ENCODE measurements around the gene ACSF2.

GRCh38 chr17:50478391-50479381, 52.7 kb downstream of the ACSF2 start, which contains the start of gene RSAD1:
- peak; percentile 53 for TF ChIP-seq RAD21 (IDR thresholded peaks at IDR 0.05; ENCODE audit: low read length)
- peak; percentile 96 for TF ChIP-seq MXI1 (IDR thresholded peaks at IDR 0.05; ENCODE audit: low read depth, low read length)
- peak; percentile 94 for TF ChIP-seq CTCF (IDR thresholded peaks at IDR 0.05)
- no peak; the same call in none of the 2 replicates for TF ChIP-seq RFX5 (IDR thresholded peaks at IDR 0.05; ENCODE audit: low read length)
- TF ChIP-seq NFIC (IDR thresholded peaks at IDR 0.05; ENCODE audit: borderline replicate concordance): no peak
- no peak; the same call in 1 of the 2 replicates for TF ChIP-seq JUND (IDR thresholded peaks at IDR 0.05)
- TF ChIP-seq TEAD4 (IDR thresholded peaks at IDR 0.05; ENCODE audit: borderline replicate concordance, insufficient read depth): peak; percentile 43; the same call in 1 of the 2 replicates

All from SK-N-SH (cell line).